IMR-90 (cell line): Measurements from ENCODE around the gene IL1A. TPM values are rescaled to one million over a fixed set of nuclear protein-coding genes. Genes with fewer than 3 reads are reported as not detected.

Source experiments
- ATAC-seq: fragments of 200-7000 bp; cut with Tn5 transposase; 2 replicates; pipeline ENCODE4 v1.9.1; 2020; ENCODE audit warnings: low read depth, mild to moderate bottlenecking, moderate library complexity
- BruUV-seq: library from RNA; stranded (reverse); fragments of 400-500 nt; replicated peaks from 2 replicates; lab custom pipeline; 2021; lab: Mats Ljungman, UMichigan
- CTCF ChIA-PET: fragments of 300-600 bp; formaldehyde crosslinking; extraction: SDS; loops from one replicate; lab custom pipeline; 2021; ENCODE audit warnings: antibody characterized with exemption; lab: Yijun Ruan, JAX
- POLR2A ChIA-PET: fragments of 300-600 bp; sonication (Branson Sonifier 250); formaldehyde crosslinking; loops from one replicate; lab custom pipeline; 2022; ENCODE audit warnings: antibody characterized with exemption; ENCODE audit not compliant: unreplicated experiment; lab: Charles Lee
- DNase-seq: peaks from one replicate; pipeline ENCODE4 v3.0.0; 2013
- H2AFZ ChIP-seq: replicated peaks from 2 replicates; pipeline ENCODE3; 2013; ENCODE audit warnings: low read length, mild to moderate bottlenecking; ENCODE audit not compliant: poor library complexity
- H2AK5ac ChIP-seq: 2 replicates; pipeline ENCODE4 v1.6.1; 2013; ENCODE audit warnings: low read depth, low read length, inconsistent platforms
- H2AK9ac ChIP-seq: replicated peaks from 2 replicates; pipeline ENCODE3; 2013; ENCODE audit warnings: mild to moderate bottlenecking, low read depth, low read length, moderate library complexity; ENCODE audit not compliant: poor library complexity
- H2BK120ac ChIP-seq: 2 replicates; pipeline ENCODE4 v1.6.1; 2013; ENCODE audit warnings: low read depth, low read length, inconsistent platforms
- H2BK15ac ChIP-seq: 3 replicates; pipeline ENCODE4 v1.6.1; 2013; ENCODE audit warnings: low read depth, low read length, inconsistent platforms
- H2BK20ac ChIP-seq: 2 replicates; pipeline ENCODE4 v1.6.1; 2013; ENCODE audit warnings: low read depth, mild to moderate bottlenecking, inconsistent platforms, low read length, moderate library complexity
- H2BK5ac ChIP-seq: 2 replicates; pipeline ENCODE4 v1.6.1; 2013; ENCODE audit warnings: mild to moderate bottlenecking, low read depth, low read length, inconsistent platforms; ENCODE audit not compliant: poor library complexity, severe bottlenecking
- H3K14ac ChIP-seq: replicated peaks from 2 replicates; pipeline ENCODE4 v1.6.1; 2013; ENCODE audit warnings: low read depth, low read length, inconsistent platforms
- H3K18ac ChIP-seq: 2 replicates; pipeline ENCODE4 v1.6.1; 2013; ENCODE audit warnings: low read depth, low read length, control low read depth
- H3K23ac ChIP-seq: 2 replicates; pipeline ENCODE4 v1.6.1; 2013; ENCODE audit warnings: low read depth, low read length, inconsistent platforms
- H3K27ac ChIP-seq: 2 replicates; pipeline ENCODE4 v1.5.1; 2013; ENCODE audit warnings: mild to moderate bottlenecking, control low read depth, low read length; ENCODE audit not compliant: insufficient read depth
- H3K27me3 ChIP-seq: 2 replicates; pipeline ENCODE4 v1.6.1; 2013; ENCODE audit warnings: low read length; ENCODE audit not compliant: control insufficient read depth, insufficient read depth
- H3K36me3 ChIP-seq: 2 replicates; pipeline ENCODE4 v1.6.1; 2013; ENCODE audit warnings: low read length, mixed read lengths; ENCODE audit not compliant: control insufficient read depth, insufficient read depth
- H3K4ac ChIP-seq: 2 replicates; pipeline ENCODE4 v1.6.1; 2013; ENCODE audit warnings: low read depth, low read length, inconsistent platforms
- H3K4me1 ChIP-seq: 2 replicates; pipeline ENCODE4 v1.6.1; 2013; ENCODE audit warnings: low read length, mixed read lengths; ENCODE audit not compliant: control insufficient read depth, insufficient read depth
- H3K4me2 ChIP-seq: 2 replicates; pipeline ENCODE4 v1.6.1; 2013; ENCODE audit warnings: low read depth, mild to moderate bottlenecking, control low read depth, low read length, moderate library complexity
- H3K4me3 ChIP-seq: 2 replicates; pipeline ENCODE4 v1.5.1; 2013; ENCODE audit warnings: low read depth, mild to moderate bottlenecking, control low read depth, low read length, moderate library complexity; ENCODE audit not compliant: insufficient read depth
- H3K56ac ChIP-seq: 2 replicates; pipeline ENCODE4 v1.6.1; 2013; ENCODE audit warnings: low read length, inconsistent platforms; ENCODE audit not compliant: insufficient read depth; ENCODE audit errors: extremely low read depth
- H3K79me1 ChIP-seq, 2 experiments: 2 replicates each; pipeline ENCODE4 v1.6.1; 2013; ENCODE audit warnings: low read length in 2 of 2, inconsistent platforms in 1 of 2, low read depth in 1 of 2
- H3K9ac ChIP-seq: 2 replicates; pipeline ENCODE4 v1.6.1; 2013; ENCODE audit warnings: low read depth, low read length, control low read depth
- H3K9me1 ChIP-seq: 2 replicates; pipeline ENCODE4 v1.6.1; 2013; ENCODE audit warnings: low read length, inconsistent platforms; ENCODE audit not compliant: insufficient read depth
- H3K9me3 ChIP-seq: 2 replicates; pipeline ENCODE4 v1.6.1; 2013; ENCODE audit warnings: low read length; ENCODE audit not compliant: control insufficient read depth, insufficient read depth
- H4K20me1 ChIP-seq: 2 replicates; pipeline ENCODE4 v1.6.1; 2013; ENCODE audit warnings: low read length, inconsistent platforms; ENCODE audit not compliant: insufficient read depth
- H4K5ac ChIP-seq: 2 replicates; pipeline ENCODE4 v1.6.1; 2013; ENCODE audit warnings: mild to moderate bottlenecking, low read depth, low read length, control low read depth
- H4K8ac ChIP-seq, 2 experiments: 2 replicates each; pipeline ENCODE4 v1.6.1; 2013; ENCODE audit warnings: low read depth in 2 of 2, low read length in 2 of 2, control low read depth in 1 of 2, inconsistent platforms in 1 of 2
- H4K91ac ChIP-seq: 2 replicates; pipeline ENCODE4 v1.6.1; 2013; ENCODE audit warnings: low read depth, low read length, inconsistent platforms; ENCODE audit not compliant: insufficient read depth
- BHLHE40 ChIP-seq: fragments of 150-350 bp; IDR thresholded peaks from 2 replicates; pipeline ENCODE4 v1.6.1; 2016; ENCODE audit warnings: mild to moderate bottlenecking, low read depth, low read length
- CEBPB ChIP-seq: IDR thresholded peaks from 2 replicates; pipeline ENCODE4 v1.6.1; 2012; ENCODE audit warnings: low read depth, low read length, improper control_type of control experiment
- CHD1 ChIP-seq: IDR thresholded peaks from 2 replicates; pipeline ENCODE4 v1.6.1; 2012; ENCODE audit warnings: low read depth, low read length, improper control_type of control experiment
- CTCF ChIP-seq: conservative IDR thresholded peaks from 2 replicates; pipeline ENCODE4 v1.5.1; 2012; ENCODE audit warnings: mild to moderate bottlenecking, low read depth, low read length, improper control_type of control experiment
- FOS ChIP-seq: fragments of 150-350 bp; IDR thresholded peaks from 2 replicates; pipeline ENCODE4 v1.6.1; 2016; ENCODE audit warnings: low read depth, low read length
- MAFK ChIP-seq: IDR thresholded peaks from 2 replicates; pipeline ENCODE4 v1.6.1; 2012; ENCODE audit warnings: low read depth, low read length, improper control_type of control experiment
- MAZ ChIP-seq: IDR thresholded peaks from 2 replicates; pipeline ENCODE4 v1.6.1; 2012; ENCODE audit warnings: low read depth, mild to moderate bottlenecking, low read length, improper control_type of control experiment, moderate library complexity, borderline replicate concordance
- MXI1 ChIP-seq: IDR thresholded peaks from 2 replicates; pipeline ENCODE4 v1.6.1; 2012; ENCODE audit warnings: low read depth, mild to moderate bottlenecking, low read length, moderate library complexity, borderline replicate concordance
- NFE2L2 ChIP-seq: fragments of 150-350 bp; IDR thresholded peaks from 2 replicates; pipeline ENCODE4 v1.6.1; 2016; ENCODE audit warnings: low read depth, mild to moderate bottlenecking, low read length
- POLR2A ChIP-seq: IDR thresholded peaks from 2 replicates; pipeline ENCODE4 v1.6.1; 2012; ENCODE audit warnings: mild to moderate bottlenecking, low read depth, low read length
- RAD21 ChIP-seq: IDR thresholded peaks from 2 replicates; pipeline ENCODE4 v1.6.1; 2012; ENCODE audit warnings: low read length, improper control_type of control experiment
- RCOR1 ChIP-seq: IDR thresholded peaks from 2 replicates; pipeline ENCODE4 v1.6.1; 2012; ENCODE audit warnings: mild to moderate bottlenecking, low read length, improper control_type of control experiment; ENCODE audit not compliant: insufficient replicate concordance
- RFX5 ChIP-seq: IDR thresholded peaks from 2 replicates; pipeline ENCODE4 v1.8.0; 2012; ENCODE audit warnings: low read depth, mild to moderate bottlenecking, low read length, moderate library complexity
- SMC3 ChIP-seq: fragments of 150-350 bp; IDR thresholded peaks from 2 replicates; pipeline ENCODE4 v1.6.1; 2016; ENCODE audit warnings: low read depth, mild to moderate bottlenecking, antibody characterized with exemption, low read length, moderate library complexity
- USF2 ChIP-seq: fragments of 150-350 bp; IDR thresholded peaks from 2 replicates; pipeline ENCODE4 v1.6.1; 2017; ENCODE audit warnings: mild to moderate bottlenecking, antibody characterized with exemption, low read length, low read depth
- WGBS, 2 experiments: methylation state at CpG; one replicate each; pipeline versions ENCODE4 v1.1.5 to v1.1.7; 2013; ENCODE audit warnings: missing lambda C conversion rate in 2 of 2; ENCODE audit not compliant: insufficient read length in 1 of 2; ENCODE audit errors: extremely low coverage in 2 of 2; 5-methylcytosine and 5-hydroxymethylcytosine counted together
- dilution Hi-C: fragments of 300-500 bp; cut with HindIII; formaldehyde crosslinking; loops from one replicate; pipeline ENCODE4 v1.14.3; 2018; ENCODE audit warnings: low sequenced_read_pairs; ENCODE audit not compliant: unreplicated experiment
- in situ Hi-C: fragments of 300-500 bp; cut with MboI; formaldehyde crosslinking; loops from 3 replicates; pipeline ENCODE4 v1.14.3; 2019; ENCODE audit warnings: low sequenced_read_pairs, inconsistent platforms, mixed read lengths
- intact Hi-C: fragments of 100-400 bp; cut with micrococcal nuclease; formaldehyde crosslinking; loops from 2 replicates; pipeline ENCODE4 v1.10.0; 2022
- polyA plus RNA-seq, 3 experiments: library from polyadenylated mRNA; depleted of rRNA; stranded (reverse); fragments of >200 nt; gene quantifications; 2 replicates each; pipeline ENCODE4 v1.2.3, GENCODE V29; 2012; ENCODE audit warnings: low replicate concordance in 1 of 3
- total RNA-seq: library from RNA; depleted of rRNA; stranded (reverse); fragments of >200 nt; gene quantifications from 2 replicates; pipeline ENCODE4 v1.2.3, GENCODE V29; 2012
- TF ChIP-seq, protein P1 (sequence below): fragments of 150-350 bp; IDR thresholded peaks from 2 replicates; pipeline ENCODE4 v1.6.1; 2016; ENCODE audit warnings: low read depth, mild to moderate bottlenecking, low read length, moderate library complexity, borderline replicate concordance

Gene IL1A
- total and polyA plus RNA-seq, 2 of the 4 experiments (the other 2 are of a cell fraction), result 0.48 to 1.1 TPM

- H2AK5ac ChIP-seq, result no peak overlapping the region
- H4K20me1 ChIP-seq, result no peaks in the 10 kb centered on the region
- no peak overlapping the region for H3K4me2 ChIP-seq
- H3K36me3 ChIP-seq, result no peaks in the 10 kb centered on the region
- TF ChIP-seq RAD21 (no peak), CTCF (no peak), CHD1 (no peak), USF2 (no peak), POLR2A (no peak), FOS (no peak), NFE2L2 (no peak), RCOR1 (no peak), MXI1 (no peak), SMC3 (no peak), MAFK (no peak), BHLHE40 (no peak), RFX5 (no peak), CEBPB (no peak), MAZ (no peak)
- TF ChIP-seq, protein P1, sequence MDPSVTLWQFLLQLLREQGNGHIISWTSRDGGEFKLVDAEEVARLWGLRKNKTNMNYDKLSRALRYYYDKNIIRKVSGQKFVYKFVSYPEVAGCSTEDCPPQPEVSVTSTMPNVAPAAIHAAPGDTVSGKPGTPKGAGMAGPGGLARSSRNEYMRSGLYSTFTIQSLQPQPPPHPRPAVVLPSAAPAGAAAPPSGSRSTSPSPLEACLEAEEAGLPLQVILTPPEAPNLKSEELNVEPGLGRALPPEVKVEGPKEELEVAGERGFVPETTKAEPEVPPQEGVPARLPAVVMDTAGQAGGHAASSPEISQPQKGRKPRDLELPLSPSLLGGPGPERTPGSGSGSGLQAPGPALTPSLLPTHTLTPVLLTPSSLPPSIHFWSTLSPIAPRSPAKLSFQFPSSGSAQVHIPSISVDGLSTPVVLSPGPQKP, result no peak
- no peak overlapping the region for H3K4me3 ChIP-seq
- H3K14ac ChIP-seq, result no peak overlapping the region
- WGBS, 2 experiments, result 100% methylated on average over 1 of the region's 3 CpGs; no CpG with 5 or more reads in 1 of the 2 experiments
- no peaks in the 10 kb centered on the region for H3K9me3 ChIP-seq
- no peak overlapping the region for H2AFZ ChIP-seq
- H3K9me1 ChIP-seq, result no peaks in the 10 kb centered on the region
- DNase-seq (no peak), ATAC-seq (no peak)
- no peaks in the 10 kb centered on the region for H3K79me1 ChIP-seq
- BruUV-seq, result no TSS peak
- POLR2A ChIA-PET, result no interaction called here
- dilution Hi-C loops (no loop called here), intact Hi-C loops (no loop called here), in situ Hi-C loops (no loop called here)
- no peak overlapping the region for H2AK9ac ChIP-seq
- no peak overlapping the region for H3K18ac ChIP-seq
- CTCF ChIA-PET, result no interaction called here
- H3K27ac ChIP-seq, result no peak overlapping the region
- no peak overlapping the region for H4K91ac ChIP-seq
- H2BK15ac ChIP-seq, result no peak overlapping the region
- no peak overlapping the region for H2BK20ac ChIP-seq
- no peaks in the 10 kb centered on the region for H3K27me3 ChIP-seq
- no peak overlapping the region for H3K23ac ChIP-seq
- H3K56ac ChIP-seq, result no peak overlapping the region
- no peak overlapping the region for H3K4ac ChIP-seq
- H3K9ac ChIP-seq, result no peak overlapping the region
- no peak overlapping the region for H2BK5ac ChIP-seq
- H4K5ac ChIP-seq, result no peak overlapping the region
- no peak overlapping the region for H4K8ac ChIP-seq
- no peak overlapping the region for H2BK120ac ChIP-seq
- no peaks in the 10 kb centered on the region for H3K4me1 ChIP-seq
Observed at GRCh38 chr2:112787294-112787693, 3.0 kb upstream of the IL1A start.
